HEK293T (cell line): ENCODE results near the gene CYP21A2.

Experiments
- CTCF ChIA-PET: fragments of 350-600 bp; formaldehyde crosslinking; extraction: SDS; loops from one replicate; lab custom pipeline; 2021; ENCODE audit warnings: antibody characterized with exemption, inconsistent platforms; lab: Yijun Ruan, JAX
- POLR2A ChIA-PET: fragments of 350-600 bp; formaldehyde crosslinking; extraction: SDS; loops from one replicate; lab custom pipeline; 2020; ENCODE audit warnings: antibody characterized with exemption, inconsistent platforms; lab: Yijun Ruan, JAX
- DNase-seq: peaks from one replicate; pipeline ENCODE4 v3.0.0; 2012; ENCODE audit warnings: mixed read lengths; ENCODE audit errors: extremely low spot score
- ARNT ChIP-seq: fragments of 450-650 bp; IDR thresholded peaks from 2 replicates; pipeline ENCODE4 v1.6.1; 2017; ENCODE audit warnings: mild to moderate bottlenecking
- BHLHE40 ChIP-seq: fragments of 450-650 bp; IDR thresholded peaks from 2 replicates; pipeline ENCODE4 v1.6.1; 2016; ENCODE audit warnings: mild to moderate bottlenecking, moderate library complexity, borderline replicate concordance
- CTBP1 ChIP-seq: fragments of 450-650 bp; IDR thresholded peaks from 2 replicates; pipeline ENCODE4 v1.6.1; 2016; ENCODE audit warnings: borderline replicate concordance
- ELF4 ChIP-seq: fragments of 450-650 bp; IDR thresholded peaks from 2 replicates; pipeline ENCODE4 v1.6.1; 2017; ENCODE audit warnings: antibody characterized with exemption
- FOXA1 ChIP-seq: fragments of 450-650 bp; IDR thresholded peaks from 2 replicates; pipeline ENCODE4 v1.6.1; 2016; ENCODE audit warnings: mild to moderate bottlenecking
- FOXK2 ChIP-seq: fragments of 450-650 bp; IDR thresholded peaks from 2 replicates; pipeline ENCODE4 v1.6.1; 2016; ENCODE audit warnings: mild to moderate bottlenecking
- FOXM1 ChIP-seq: fragments of 450-650 bp; IDR thresholded peaks from 2 replicates; pipeline ENCODE4 v1.6.1; 2017; ENCODE audit warnings: mild to moderate bottlenecking, borderline replicate concordance
- HDGF ChIP-seq: fragments of 450-650 bp; IDR thresholded peaks from 2 replicates; pipeline ENCODE4 v1.6.1; 2017; ENCODE audit warnings: antibody characterized with exemption, borderline replicate concordance
- L3MBTL2 ChIP-seq: fragments of 450-650 bp; conservative IDR thresholded peaks from 2 replicates; pipeline ENCODE4 v1.6.1; 2016; ENCODE audit warnings: mild to moderate bottlenecking
- LEF1 ChIP-seq: fragments of 450-650 bp; IDR thresholded peaks from 2 replicates; pipeline ENCODE4 v1.6.1; 2017; ENCODE audit warnings: mild to moderate bottlenecking, borderline replicate concordance
- NFRKB ChIP-seq: fragments of 450-650 bp; IDR thresholded peaks from 2 replicates; pipeline ENCODE4 v1.6.1; 2016; ENCODE audit warnings: mild to moderate bottlenecking, moderate library complexity
- SP1 ChIP-seq: fragments of 450-650 bp; IDR thresholded peaks from 2 replicates; pipeline ENCODE4 v1.6.1; 2017
- SUZ12 ChIP-seq: fragments of 450-650 bp; IDR thresholded peaks from 2 replicates; pipeline ENCODE4 v1.6.1; 2016; ENCODE audit warnings: mild to moderate bottlenecking
- TARDBP ChIP-seq: fragments of 450-650 bp; IDR thresholded peaks from 2 replicates; pipeline ENCODE4 v1.6.1; 2016
- ZNF384 ChIP-seq: fragments of 450-650 bp; IDR thresholded peaks from 2 replicates; pipeline ENCODE4 v1.6.1; 2016
- TF ChIP-seq, protein P1 (sequence below): fragments of 450-650 bp; IDR thresholded peaks from 2 replicates; pipeline ENCODE4 v1.6.1; 2016

CYP21A2 gene

GRCh38 chr6:32074996-32075532, 36.8 kb downstream of the CYP21A2 start:
- ChIA-PET CTCF (interaction anchor here (0.5 kb wide), 1 partner anchor 151 kb away, joined by 3 read pairs; no protein-coding TSS in a partner anchor), POLR2A (no interaction called here)
- TF ChIP-seq LEF1: no peak
- no peak for TF ChIP-seq FOXM1
- no peak for TF ChIP-seq FOXK2
- no peak for TF ChIP-seq TARDBP
- TF ChIP-seq BHLHE40: no peak
- TF ChIP-seq, protein P1, sequence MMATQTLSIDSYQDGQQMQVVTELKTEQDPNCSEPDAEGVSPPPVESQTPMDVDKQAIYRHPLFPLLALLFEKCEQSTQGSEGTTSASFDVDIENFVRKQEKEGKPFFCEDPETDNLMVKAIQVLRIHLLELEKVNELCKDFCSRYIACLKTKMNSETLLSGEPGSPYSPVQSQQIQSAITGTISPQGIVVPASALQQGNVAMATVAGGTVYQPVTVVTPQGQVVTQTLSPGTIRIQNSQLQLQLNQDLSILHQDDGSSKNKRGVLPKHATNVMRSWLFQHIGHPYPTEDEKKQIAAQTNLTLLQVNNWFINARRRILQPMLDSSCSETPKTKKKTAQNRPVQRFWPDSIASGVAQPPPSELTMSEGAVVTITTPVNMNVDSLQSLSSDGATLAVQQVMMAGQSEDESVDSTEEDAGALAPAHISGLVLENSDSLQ: no peak
- TF ChIP-seq ELF4: no peak
- no peak for TF ChIP-seq ARNT
- TF ChIP-seq ZNF384: no peak
- no peak for TF ChIP-seq L3MBTL2
- no peak for TF ChIP-seq NFRKB
- TF ChIP-seq CTBP1: no peak
- no peak for TF ChIP-seq HDGF
- TF ChIP-seq SUZ12: no peak
- DNase-seq: no peak

DNA sequence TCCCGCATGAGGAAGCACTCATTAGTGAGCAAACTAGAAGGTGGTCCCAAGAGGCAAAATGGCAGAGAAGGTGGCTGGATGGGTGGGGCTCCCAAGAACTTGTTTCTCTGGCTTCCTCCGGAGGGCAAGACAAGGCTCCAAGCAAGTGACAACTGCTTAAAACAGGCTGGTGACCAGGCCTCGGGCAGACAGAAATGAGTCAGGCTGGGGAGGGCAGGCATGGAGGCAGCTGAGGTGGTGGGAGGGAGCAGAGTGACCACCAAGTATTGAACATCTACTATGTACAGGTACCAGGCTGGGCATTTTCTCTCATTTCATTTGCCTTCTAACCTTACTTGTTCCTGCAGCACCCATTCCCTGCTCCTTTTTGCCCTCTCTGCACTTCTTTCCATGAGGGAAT, 37.6 kb downstream of the CYP21A2 start:
- CTCF ChIA-PET: interaction anchor here (0.5 to 1.0 kb wide), 3 partner anchors 12 to 150 kb away, joined by 3 read pairs; no protein-coding TSS in a partner anchor
- TF ChIP-seq, protein P1: no peak
- TF ChIP-seq FOXA1 (no peak), CTBP1 (no peak), FOXK2 (no peak), LEF1 (no peak)
- DNase-seq: no peak
- POLR2A ChIA-PET: interaction anchor here (1.5 kb wide), 1 partner anchor 12 kb away, joined by 4 read pairs; no protein-coding TSS in a partner anchor

- CTCF ChIA-PET: interaction anchor here (0.6 to 1.0 kb wide), 3 partner anchors 12 to 43 kb away, joined by 3 read pairs; no protein-coding TSS in a partner anchor
- TF ChIP-seq, protein P1: no peak
- TF ChIP-seq FOXK2 (no peak), HDGF (no peak), TARDBP (no peak), CTBP1 (no peak), ELF4 (no peak), BHLHE40 (no peak), ZNF384 (no peak), ARNT (no peak), SP1 (no peak), FOXM1 (no peak), NFRKB (no peak)
- POLR2A ChIA-PET: interaction anchor here (1.5 kb wide), 1 partner anchor 13 kb away, joined by 4 read pairs; no protein-coding TSS in a partner anchor
- no peak for DNase-seq
Measured at GRCh38 chr6:32076321-32076809, 38.1 kb downstream of the CYP21A2 start.

GRCh38 chr6:32079566-32080290, 41.5 kb downstream of the CYP21A2 start:
- DNase-seq: no peak
- POLR2A ChIA-PET: no interaction called here
- CTCF ChIA-PET: interaction anchor here (0.6 kb wide), 1 partner anchor 1726 kb away, joined by 3 read pairs; no protein-coding TSS in a partner anchor
- TF ChIP-seq L3MBTL2: no peak
- no peak for TF ChIP-seq ARNT
- TF ChIP-seq SP1: no peak
- no peak for TF ChIP-seq FOXK2
- no peak for TF ChIP-seq SUZ12
- no peak for TF ChIP-seq FOXM1
- TF ChIP-seq CTBP1: no peak
- TF ChIP-seq ELF4: no peak
- no peak for TF ChIP-seq ZNF384
- TF ChIP-seq LEF1: no peak
- no peak for TF ChIP-seq TARDBP
- no peak for TF ChIP-seq HDGF

DNA sequence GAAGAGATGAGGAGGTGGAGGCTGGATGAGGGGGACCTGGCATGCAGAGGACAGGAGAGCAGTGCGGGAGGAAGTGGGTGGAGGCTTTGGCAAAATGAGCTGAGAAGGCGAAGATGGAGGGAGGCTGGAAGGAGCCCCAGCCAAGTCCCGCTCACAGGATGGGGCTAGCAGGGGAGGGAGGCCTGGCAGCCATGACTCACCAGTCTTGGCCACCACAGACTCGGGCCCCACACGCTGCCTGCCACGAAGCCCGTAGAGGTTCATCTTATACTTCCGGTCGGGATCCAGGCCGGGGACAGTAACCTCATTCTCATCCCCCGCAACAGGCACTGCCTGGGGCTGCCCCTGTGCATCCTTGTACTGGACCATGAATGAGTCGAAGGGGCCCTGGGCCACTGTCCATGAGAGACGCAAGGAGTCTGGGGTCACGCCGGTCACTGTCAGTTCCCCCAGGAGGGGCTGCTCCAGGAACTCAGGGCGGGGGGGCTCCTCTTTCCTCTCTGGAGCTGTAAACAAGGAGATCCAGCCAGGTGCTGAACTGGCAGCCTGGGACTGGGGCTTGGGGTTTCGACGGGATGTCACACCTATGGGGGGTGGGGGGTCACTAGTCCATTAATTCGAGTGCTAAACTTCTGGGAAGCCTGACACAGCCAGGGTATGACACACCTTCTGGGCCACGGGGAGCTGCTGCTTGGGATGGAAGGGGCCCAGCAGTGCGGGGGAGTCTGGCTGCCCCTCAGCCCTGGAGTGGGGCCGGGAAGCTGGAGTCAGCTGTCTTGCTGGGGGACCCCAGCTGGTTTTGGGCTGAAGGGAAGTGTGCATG, 43.2 kb downstream of the CYP21A2 start:
- no peak for DNase-seq

More for the DNA sequence above, 43.2 kb downstream of the CYP21A2 start:
- no peak for TF ChIP-seq FOXM1
- no peak for TF ChIP-seq FOXK2
- TF ChIP-seq ZNF384: no peak
- TF ChIP-seq, protein P1: no peak
- ChIA-PET CTCF (no interaction called here), POLR2A (no interaction called here)
